Mucosa of rectum (tissue), 2 donors: ENCODE measurements around the gene SEL1L3.
A peak's percentile ranks its signal among the peaks of the same experiment; 100 is the strongest.
"Not testable (repeated sequence)": the region's sequence is repeated elsewhere in the genome, so short reads cannot be mapped to it uniquely, and the experiment has no call there.

Source experiments
- H3K27ac ChIP-seq, 2 donors: one replicate each; pipeline ENCODE4 v1.7.0; 2013; ENCODE audit warnings: inconsistent platforms in 2 of 2, low read depth in 2 of 2, low read length in 2 of 2
- H3K27me3 ChIP-seq, 2 donors: one replicate each; pipeline ENCODE4 v1.7.0; 2013; ENCODE audit warnings: low read length in 2 of 2; ENCODE audit not compliant: control insufficient read depth in 2 of 2, insufficient read depth in 2 of 2
- H3K36me3 ChIP-seq, 2 donors: one replicate each; pipeline ENCODE4 v1.7.0; 2013; ENCODE audit warnings: low read length in 2 of 2; ENCODE audit not compliant: control insufficient read depth in 2 of 2, insufficient read depth in 2 of 2
- H3K4me1 ChIP-seq, 2 donors: one replicate each; pipeline ENCODE4 v1.7.0; 2013; ENCODE audit warnings: low read length in 2 of 2, mild to moderate bottlenecking in 1 of 2; ENCODE audit not compliant: control insufficient read depth in 2 of 2, insufficient read depth in 2 of 2
- H3K4me3 ChIP-seq, 2 donors: one replicate each; pipeline ENCODE4 v1.7.0; 2013; ENCODE audit warnings: low read length in 2 of 2
- H3K9ac ChIP-seq, 2 donors: one replicate each; pipeline ENCODE4 v1.7.0; 2013; ENCODE audit warnings: low read length in 2 of 2, low read depth in 1 of 2, mild to moderate bottlenecking in 1 of 2
- H3K9me3 ChIP-seq, 2 donors: one replicate each; pipeline ENCODE4 v1.7.0; 2013; ENCODE audit warnings: low read length in 2 of 2; ENCODE audit not compliant: control insufficient read depth in 2 of 2
- donor health status: healthy.
- donor health status: Normal muscosa, but diverticular disease.

The SEL1L3 gene

GRCh38 chr4:25866401-25866800 lies 3.6 kb upstream of the SEL1L3 start:
- not testable (repeated sequence) for H3K4me3 ChIP-seq, H3K27me3 ChIP-seq, H3K9ac ChIP-seq, H3K36me3 ChIP-seq, H3K27ac ChIP-seq, H3K9me3 ChIP-seq
- H3K4me1 ChIP-seq: peaks cover 13 to 21% of the 10 kb centered on the region in 2 donors

GRCh38 chr4:25865586-25865985 lies 2.8 kb upstream of the SEL1L3 start:
- Histone ChIP-seq H3K27ac (peak overlapping the region; percentile 91 to 94), H3K4me3 (no peak overlapping the region), H3K4me1 (peaks cover 17 to 28% of the 10 kb centered on the region in 2 donors), H3K9me3 (no peaks in the 10 kb centered on the region), H3K36me3 (no peaks in the 10 kb centered on the region), H3K27me3 (no peaks in the 10 kb centered on the region), H3K9ac (peak overlapping the region in 1 of 2 donors; percentile 14)

DNA sequence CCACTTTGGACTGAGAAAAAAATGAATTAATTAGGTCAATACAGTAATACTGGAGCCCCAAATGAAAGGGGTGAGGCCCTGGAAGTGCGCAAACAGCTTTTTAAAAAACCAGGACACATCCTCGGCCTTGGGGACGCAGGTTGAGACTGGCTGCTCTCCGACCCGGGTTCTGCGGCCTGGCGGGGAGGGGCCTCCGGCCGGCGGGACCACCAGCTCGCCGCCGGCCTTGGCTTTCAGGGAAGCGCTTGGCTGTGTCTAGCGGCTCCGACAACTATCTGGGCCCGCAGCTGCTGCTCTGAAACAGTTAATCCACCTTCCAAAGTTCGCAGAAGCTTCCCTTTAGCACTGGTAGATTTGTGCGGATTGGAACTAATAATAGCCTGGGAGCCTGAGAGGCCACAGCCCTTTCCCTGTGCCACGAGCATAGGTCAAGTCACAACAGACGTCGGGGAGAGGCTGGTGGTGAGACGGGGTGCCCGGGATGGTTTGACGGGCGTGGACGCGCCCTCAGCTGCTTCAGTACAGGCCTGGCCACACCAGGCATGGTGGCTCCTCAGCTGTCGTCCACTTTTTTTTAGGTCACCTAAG lies 1.1 kb upstream of the SEL1L3 start:
- Histone ChIP-seq H3K9ac (peak overlapping the region; percentile 41 to 79), H3K9me3 (no peaks in the 10 kb centered on the region), H3K27me3 (no peaks in the 10 kb centered on the region), H3K4me1 (peaks cover 20 to 40% of the 10 kb centered on the region in 2 donors), H3K4me3 (peak overlapping the region; percentile 77), H3K27ac (peak overlapping the region; percentile 91 to 94), H3K36me3 (no peaks in the 10 kb centered on the region)

- peak overlapping the region; percentile 65 to 79 for H3K9ac ChIP-seq
- no peaks in the 10 kb centered on the region for H3K27me3 ChIP-seq
- peaks cover 20 to 40% of the 10 kb centered on the region in 2 donors for H3K4me1 ChIP-seq
- H3K27ac ChIP-seq: peak overlapping the region; percentile 91 to 94
- H3K9me3 ChIP-seq: no peaks in the 10 kb centered on the region
- H3K4me3 ChIP-seq: peak overlapping the region; percentile 77
- no peaks in the 10 kb centered on the region for H3K36me3 ChIP-seq
Measured at GRCh38 chr4:25863347-25863784, 578 bp upstream of the SEL1L3 start.

GRCh38 chr4:25861951-25862410 lies 807 bp downstream of the SEL1L3 start:
- no peaks in the 10 kb centered on the region for H3K9me3 ChIP-seq
- peak overlapping the region; percentile 77 to 85 for H3K4me3 ChIP-seq
- peak overlapping the region; percentile 44 to 80 for H3K9ac ChIP-seq
- peaks cover 23 to 44% of the 10 kb centered on the region in 2 donors for H3K4me1 ChIP-seq
- H3K27ac ChIP-seq: peak overlapping the region; percentile 81 to 91
- no peaks in the 10 kb centered on the region for H3K36me3 ChIP-seq
- no peaks in the 10 kb centered on the region for H3K27me3 ChIP-seq

GRCh38 chr4:25861280-25861950 lies 1.4 kb downstream of the SEL1L3 start:
- H3K9me3 ChIP-seq: no peaks in the 10 kb centered on the region
- H3K4me1 ChIP-seq: peaks cover 23 to 44% of the 10 kb centered on the region in 2 donors
- H3K36me3 ChIP-seq: no peaks in the 10 kb centered on the region
- peak overlapping the region; percentile 44 to 80 for H3K9ac ChIP-seq
- H3K4me3 ChIP-seq: peak overlapping the region; percentile 77 to 85
- no peaks in the 10 kb centered on the region for H3K27me3 ChIP-seq
- peak overlapping the region; percentile 81 to 91 for H3K27ac ChIP-seq

DNA sequence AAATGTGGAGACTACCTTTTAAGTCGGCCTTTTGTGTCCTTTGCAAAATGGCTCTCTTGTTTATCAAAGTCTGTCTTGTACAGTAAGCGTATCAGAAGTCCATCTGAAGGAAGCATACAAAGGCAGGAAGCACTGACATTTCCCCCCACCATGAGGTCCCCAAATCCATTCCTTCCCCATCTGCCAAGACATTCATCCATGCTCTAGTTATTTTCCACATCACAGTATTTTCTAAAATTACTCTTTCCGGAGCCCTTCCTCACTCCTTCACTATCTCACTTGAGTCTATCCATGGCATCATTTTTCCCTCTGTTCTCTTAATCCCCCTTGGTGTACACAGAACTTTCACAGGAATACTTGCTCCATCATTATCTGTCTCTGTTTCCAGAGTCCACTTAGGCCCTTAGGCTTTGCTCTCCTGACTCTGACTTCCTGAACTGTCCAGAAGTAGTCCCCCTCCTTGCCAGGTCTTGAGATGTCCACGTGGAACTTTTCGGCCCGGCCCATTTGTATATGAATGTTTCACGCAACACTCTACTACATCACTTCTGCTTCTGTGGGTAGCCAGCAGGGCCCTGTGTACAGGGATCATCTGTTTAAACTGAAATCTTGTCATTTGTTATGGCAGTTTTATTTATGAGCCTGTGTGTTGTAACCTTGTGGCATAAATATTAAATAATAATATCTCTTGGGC lies 2.1 kb downstream of the SEL1L3 start:
- H3K9me3 ChIP-seq: no peaks in the 10 kb centered on the region
- H3K36me3 ChIP-seq: no peaks in the 10 kb centered on the region
- no peaks in the 10 kb centered on the region for H3K27me3 ChIP-seq
- peaks cover 29 to 49% of the 10 kb centered on the region in 2 donors for H3K4me1 ChIP-seq
- peak overlapping the region; percentile 44 to 80 for H3K9ac ChIP-seq
- peak overlapping the region; percentile 18 to 72 for H3K27ac ChIP-seq
- H3K4me3 ChIP-seq: peak overlapping the region in 1 of 2 donors; percentile 85

DNA sequence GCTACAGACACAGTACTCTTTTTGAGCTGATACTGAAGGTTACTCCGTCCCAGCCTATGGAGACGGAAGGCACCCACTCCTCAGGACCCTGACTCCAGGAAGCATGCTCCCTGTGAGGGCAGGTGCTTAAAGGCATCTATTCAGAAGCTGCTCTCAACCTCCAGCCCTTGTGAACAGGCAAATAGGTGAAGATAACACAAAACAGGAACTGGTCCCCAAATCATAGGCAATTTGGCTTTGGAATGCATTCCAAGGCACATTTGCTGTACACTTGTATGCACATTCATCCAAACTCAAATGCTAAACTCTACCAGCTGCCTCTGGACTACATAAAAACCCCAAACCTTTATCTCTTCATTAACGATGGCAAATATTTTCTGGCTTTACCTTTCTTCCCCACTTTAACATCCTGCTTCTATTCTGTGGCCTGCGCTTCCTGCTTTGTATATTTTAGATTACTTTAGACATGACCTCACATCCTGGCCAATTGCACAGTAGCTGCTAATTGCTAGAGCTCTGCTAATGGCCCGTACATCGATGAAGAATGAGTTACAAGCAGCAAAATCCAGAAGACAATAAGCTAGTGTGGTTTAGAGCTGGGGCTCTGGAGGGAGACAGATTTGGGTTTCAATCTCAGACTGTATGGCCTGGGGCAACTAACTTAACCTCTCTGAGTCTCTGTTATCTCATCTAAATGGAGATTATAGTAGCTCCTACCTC lies 3.2 kb downstream of the SEL1L3 start:
- no peaks in the 10 kb centered on the region for H3K9me3 ChIP-seq
- H3K27ac ChIP-seq: peak overlapping the region; percentile 18 to 72
- H3K9ac ChIP-seq: peak overlapping the region; percentile 18 to 52

GRCh38 chr4:25857851-25858400 lies 4.9 kb downstream of the SEL1L3 start:
- H3K27me3 ChIP-seq: no peaks in the 10 kb centered on the region
- H3K9ac ChIP-seq: no peak overlapping the region
- H3K27ac ChIP-seq: no peak overlapping the region
- no peak overlapping the region for H3K4me3 ChIP-seq
- no peaks in the 10 kb centered on the region for H3K36me3 ChIP-seq
- no peaks in the 10 kb centered on the region for H3K9me3 ChIP-seq
- H3K4me1 ChIP-seq: peaks cover 29 to 44% of the 10 kb centered on the region in 2 donors

More for the DNA sequence above, 3.2 kb downstream of the SEL1L3 start:
- H3K27me3 ChIP-seq: no peaks in the 10 kb centered on the region
- peak overlapping the region in 1 of 2 donors; percentile 20 for H3K4me3 ChIP-seq
- peaks cover 32 to 47% of the 10 kb centered on the region in 2 donors for H3K4me1 ChIP-seq
- no peaks in the 10 kb centered on the region for H3K36me3 ChIP-seq
